Thoracic aorta (tissue), 2 donors: ENCODE measurements around the gene SZT2. TPM values are rescaled to one million over a fixed set of nuclear protein-coding genes. Genes with fewer than 3 reads are reported as not detected.

Experiments
- ATAC-seq: fragments of 150-250 bp; one replicate; pipeline ENCODE4 v1.8.0; 2017; ENCODE audit warnings: low read depth; ENCODE audit not compliant: insufficient number of reproducible peaks, low FRiP score
- DNase-seq: peaks from one replicate; pipeline ENCODE4 v3.0.0-alpha.2; 2020; ENCODE audit warnings: low spot score
- H3K27ac ChIP-seq, 2 donors: fragments of 200-600 bp; sonication (generic); 1 replicate in 1 of 2; 2 replicates in 1 of 2; pipeline ENCODE4 v1.5.1; 2016; ENCODE audit warnings: mild to moderate bottlenecking in 2 of 2, moderate library complexity in 2 of 2
- H3K27me3 ChIP-seq: fragments of 200-600 bp; sonication (generic); replicated peaks from 2 replicates; pipeline ENCODE4 v1.6.0; 2016; ENCODE audit warnings: mild to moderate bottlenecking; ENCODE audit not compliant: insufficient read depth
- H3K36me3 ChIP-seq: fragments of 200-600 bp; sonication (generic); one replicate; pipeline ENCODE4 v1.5.1; 2016
- H3K4me1 ChIP-seq, 2 donors: fragments of 200-600 bp; sonication (generic); 1 replicate in 1 of 2; 2 replicates in 1 of 2; pipeline versions ENCODE4 v1.5.1 to v1.6.0; 2016; ENCODE audit warnings: low read depth in 2 of 2, mild to moderate bottlenecking in 1 of 2; ENCODE audit not compliant: control insufficient read depth in 1 of 2
- H3K4me3 ChIP-seq: fragments of 200-600 bp; sonication (generic); 2 replicates; pipeline ENCODE4 v1.5.1; 2016; ENCODE audit warnings: mild to moderate bottlenecking
- H3K9me3 ChIP-seq: fragments of 200-600 bp; sonication (generic); 2 replicates; pipeline ENCODE4 v1.5.1; 2016
- total RNA-seq, 2 donors: library from RNA; depleted of rRNA; stranded (reverse); fragments of >200 nt; gene quantifications; one replicate each; pipeline versions ENCODE4 v1.1.0 to v1.2.3, GENCODE V29; 2016
- TF ChIP-seq, protein P1 (sequence below): fragments of 200-600 bp; sonication (generic); IDR thresholded peaks from one replicate; pipeline ENCODE4 v1.5.1; 2019; ENCODE audit warnings: antibody characterized with exemption

SZT2 gene
- total RNA-seq, 2 donors from 2014 or later: 50.0 to 65.3 TPM

DNA sequence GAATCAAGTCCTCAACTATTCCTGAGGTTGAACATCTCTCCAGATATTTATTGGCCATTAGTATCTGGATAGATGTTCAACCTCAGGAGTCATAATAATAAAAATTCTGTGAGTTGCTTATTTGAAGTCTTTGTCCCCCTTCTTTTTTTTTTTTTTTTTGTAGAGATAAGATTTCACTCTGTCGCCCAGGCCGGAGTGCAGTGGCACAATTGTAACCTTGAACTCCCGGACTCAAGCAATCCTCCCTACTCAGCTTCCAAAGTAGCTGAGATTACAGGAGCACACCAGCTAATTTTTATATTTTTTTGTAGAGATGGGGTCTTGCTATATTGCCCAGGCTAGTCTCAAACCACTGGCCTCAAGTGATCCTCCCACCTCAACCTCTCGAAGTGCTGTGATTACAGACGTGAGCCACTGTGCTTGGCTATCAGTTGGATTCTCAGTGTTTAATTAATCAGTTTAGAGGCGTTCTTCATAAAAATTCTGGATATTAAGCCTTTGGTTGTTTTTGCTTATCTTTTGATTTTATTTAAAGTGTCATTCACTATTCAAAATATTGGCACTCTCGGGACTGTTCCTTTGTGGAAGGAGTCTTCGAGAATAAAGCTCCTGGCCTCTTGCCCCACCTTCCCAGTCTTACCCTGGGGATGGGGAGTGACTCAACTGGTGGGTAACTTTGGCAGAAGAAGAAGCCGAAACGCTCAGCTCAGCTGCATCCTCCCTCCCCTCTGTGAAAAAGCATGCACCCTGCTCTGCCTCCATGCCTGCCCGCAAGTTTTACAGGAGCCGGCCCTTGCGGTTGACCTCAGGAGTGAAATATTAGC, 75.2 kb downstream of the SZT2 start:
- Histone ChIP-seq H3K36me3 (no peaks in the 10 kb centered on the region), H3K4me3 (no peak overlapping the region), H3K4me1 (no peaks in the 10 kb centered on the region), H3K27me3 (no peaks in the 10 kb centered on the region), H3K9me3 (no peaks in the 10 kb centered on the region), H3K27ac (no peak overlapping the region)
- TF ChIP-seq, protein P1, sequence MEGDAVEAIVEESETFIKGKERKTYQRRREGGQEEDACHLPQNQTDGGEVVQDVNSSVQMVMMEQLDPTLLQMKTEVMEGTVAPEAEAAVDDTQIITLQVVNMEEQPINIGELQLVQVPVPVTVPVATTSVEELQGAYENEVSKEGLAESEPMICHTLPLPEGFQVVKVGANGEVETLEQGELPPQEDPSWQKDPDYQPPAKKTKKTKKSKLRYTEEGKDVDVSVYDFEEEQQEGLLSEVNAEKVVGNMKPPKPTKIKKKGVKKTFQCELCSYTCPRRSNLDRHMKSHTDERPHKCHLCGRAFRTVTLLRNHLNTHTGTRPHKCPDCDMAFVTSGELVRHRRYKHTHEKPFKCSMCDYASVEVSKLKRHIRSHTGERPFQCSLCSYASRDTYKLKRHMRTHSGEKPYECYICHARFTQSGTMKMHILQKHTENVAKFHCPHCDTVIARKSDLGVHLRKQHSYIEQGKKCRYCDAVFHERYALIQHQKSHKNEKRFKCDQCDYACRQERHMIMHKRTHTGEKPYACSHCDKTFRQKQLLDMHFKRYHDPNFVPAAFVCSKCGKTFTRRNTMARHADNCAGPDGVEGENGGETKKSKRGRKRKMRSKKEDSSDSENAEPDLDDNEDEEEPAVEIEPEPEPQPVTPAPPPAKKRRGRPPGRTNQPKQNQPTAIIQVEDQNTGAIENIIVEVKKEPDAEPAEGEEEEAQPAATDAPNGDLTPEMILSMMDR: no peak
- ATAC-seq (no peak), DNase-seq (no peak)

GRCh38 chr1:43465505-43466067, 75.9 kb downstream of the SZT2 start:
- no peak for ATAC-seq
- Histone ChIP-seq H3K27ac (no peak overlapping the region), H3K36me3 (no peaks in the 10 kb centered on the region), H3K4me1 (no peaks in the 10 kb centered on the region), H3K9me3 (no peaks in the 10 kb centered on the region), H3K27me3 (no peaks in the 10 kb centered on the region), H3K4me3 (no peak overlapping the region)
- no peak for DNase-seq
- TF ChIP-seq, protein P1: no peak

DNA sequence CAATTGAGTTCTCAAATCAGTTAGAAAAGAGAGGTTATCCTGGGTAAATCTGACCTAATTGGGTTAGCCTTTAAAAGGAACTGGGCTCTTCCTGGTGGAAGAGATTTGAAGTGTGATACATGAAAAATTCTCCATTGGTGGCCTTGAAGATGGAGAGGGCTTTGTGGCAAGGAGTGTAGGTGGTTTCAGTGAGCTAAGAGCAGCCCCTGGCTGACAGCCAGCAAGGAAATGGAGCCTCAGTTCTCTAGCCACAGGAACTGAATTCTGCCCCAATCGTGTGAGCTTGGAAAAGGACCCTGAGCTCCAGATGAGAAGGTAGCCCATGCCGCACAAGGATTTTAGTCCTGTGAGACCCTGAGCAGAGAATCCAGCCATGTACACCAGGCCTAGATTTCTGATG, 76.7 kb downstream of the SZT2 start:
- H3K4me1 ChIP-seq: no peaks in the 10 kb centered on the region
- H3K27me3 ChIP-seq: no peaks in the 10 kb centered on the region
- H3K4me3 ChIP-seq: no peak overlapping the region
- H3K9me3 ChIP-seq: no peaks in the 10 kb centered on the region
- ATAC-seq (no peak), DNase-seq (no peak)
- TF ChIP-seq, protein P1: no peak
- no peak overlapping the region for H3K27ac ChIP-seq
- H3K36me3 ChIP-seq: no peaks in the 10 kb centered on the region

GRCh38 chr1:43468414-43468813, 78.7 kb downstream of the SZT2 start:
- H3K4me1 ChIP-seq: peaks cover 0 to 2% of the 10 kb centered on the region in 2 donors
- H3K4me3 ChIP-seq: no peak overlapping the region
- no peak for ATAC-seq
- no peak for DNase-seq
- TF ChIP-seq, protein P1: no peak
- H3K27ac ChIP-seq: no peak overlapping the region
- no peaks in the 10 kb centered on the region for H3K9me3 ChIP-seq
- H3K27me3 ChIP-seq: no peaks in the 10 kb centered on the region
- H3K36me3 ChIP-seq: no peaks in the 10 kb centered on the region

DNA sequence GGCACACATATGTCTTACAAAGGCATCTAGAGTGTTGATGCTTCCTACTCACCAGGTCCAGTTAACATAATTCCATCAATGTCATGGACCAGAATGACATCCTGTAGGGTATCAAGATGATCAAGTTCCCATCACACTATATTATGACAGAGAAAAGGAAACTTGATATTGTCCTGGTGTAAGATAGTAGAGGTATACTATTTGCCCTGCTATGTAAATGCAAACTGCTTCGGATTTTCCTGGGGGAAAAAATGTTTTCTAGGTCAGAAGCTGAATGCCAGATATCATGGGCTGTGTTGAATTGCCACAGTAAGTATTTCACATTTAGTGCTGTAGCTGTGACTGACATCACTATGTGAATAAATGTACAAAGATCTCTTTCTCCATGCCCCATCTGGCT, 80.2 kb downstream of the SZT2 start:
- Histone ChIP-seq H3K4me3 (no peak overlapping the region), H3K27ac (no peak overlapping the region), H3K36me3 (no peaks in the 10 kb centered on the region), H3K4me1 (peaks cover 0 to 2% of the 10 kb centered on the region in 2 donors), H3K9me3 (no peaks in the 10 kb centered on the region), H3K27me3 (no peaks in the 10 kb centered on the region)
- no peak for ATAC-seq
- no peak for DNase-seq
- TF ChIP-seq, protein P1: no peak
